Aorta (tissue), 5 donors: ENCODE measurements around the gene NEK6. TPM values are rescaled to one million over a fixed set of nuclear protein-coding genes. Genes with fewer than 3 reads are reported as not detected.

Experiments used
- ATAC-seq: fragments of 200-7000 bp; cut with Tn5 transposase; one replicate; pipeline ENCODE4 v1.9.1; 2022; ENCODE audit warnings: moderate library complexity; ENCODE audit not compliant: low FRiP score
- DNase-seq, 2 donors: peaks; one replicate each; pipeline ENCODE4 v3.0.0-alpha.2; 2020
- H3K27ac ChIP-seq, 2 donors: one replicate each; pipeline ENCODE4 v1.5.1; 2013; ENCODE audit warnings: low read length in 2 of 2, mild to moderate bottlenecking in 2 of 2, moderate library complexity in 2 of 2, control low read depth in 1 of 2, inconsistent platforms in 1 of 2, low read depth in 1 of 2
- H3K27me3 ChIP-seq, 2 donors: one replicate each; pipeline ENCODE4 v1.6.1; 2013; ENCODE audit warnings: control low read depth in 1 of 2, low read length in 1 of 2, mild to moderate bottlenecking in 1 of 2, moderate library complexity in 1 of 2; ENCODE audit not compliant: insufficient read depth in 2 of 2, control insufficient read depth in 1 of 2
- H3K36me3 ChIP-seq, 2 donors: one replicate each; pipeline ENCODE4 v1.6.1; 2013; ENCODE audit warnings: control low read depth in 1 of 2, low read length in 1 of 2, mild to moderate bottlenecking in 1 of 2; ENCODE audit not compliant: insufficient read depth in 2 of 2, control insufficient read depth in 1 of 2
- H3K4me1 ChIP-seq, 2 donors: one replicate each; pipeline ENCODE4 v1.6.1; 2013; ENCODE audit warnings: low read length in 2 of 2, control low read depth in 1 of 2, mild to moderate bottlenecking in 1 of 2, moderate library complexity in 1 of 2; ENCODE audit not compliant: insufficient read depth in 2 of 2, control insufficient read depth in 1 of 2
- H3K4me3 ChIP-seq, 2 donors: one replicate each; pipeline ENCODE4 v1.5.1; 2013; ENCODE audit warnings: low read length in 2 of 2, control low read depth in 1 of 2, mild to moderate bottlenecking in 1 of 2
- H3K9me3 ChIP-seq: one replicate; pipeline ENCODE4 v1.6.1; 2013; ENCODE audit warnings: mild to moderate bottlenecking, low read length; ENCODE audit not compliant: control insufficient read depth
- WGBS, 2 donors: extraction: QIAGEN DNeasy Blood & Tissue Kit; methylation state at CpG; one replicate each; pipeline ENCODE4 v1.1.7; 2013; 5-methylcytosine and 5-hydroxymethylcytosine counted together
- intact Hi-C, 2 donors: fragments of 100-400 bp; cut with DNase I; formaldehyde crosslinking; loops; one replicate each; pipeline versions ENCODE4 v1.14.2 to v1.15.0; 2022
- polyA plus RNA-seq, 2 donors: library from polyadenylated mRNA; stranded (reverse); fragments of 200-250 nt; gene quantifications; one replicate each; pipeline ENCODE4 v1.2.3, GENCODE V29; 2013
- total RNA-seq, 2 donors: library from RNA; stranded (reverse); fragmentation: NEBNext Ultra II Directional; extraction: Animal tissue kit (Norgen Biotek cat#: 25700); gene quantifications; one replicate each; pipeline ENCODE4 v1.2.1, GENCODE V29; 2021
- donor health status: healthy with polysubstance abuse.
- donor health status: Bipolar disorder and iron deficiency.
- donor health status: DM: no; HTN: no; CAD: no.
- donor health status: DM: no; HTN: no; CAD: no.
- donor health status: DM: yes; HTN: yes; CAD: no.

The NEK6 gene
- total and polyA plus RNA-seq, 4 donors: 8.2 to 72.8 (median 37.0) TPM

GRCh38 chr9:124268661-124269060 lies 10.9 kb downstream of the NEK6 start:
- ATAC-seq (no peak), DNase-seq (no peak)
- no peaks in the 10 kb centered on the region for H3K9me3 ChIP-seq
- no peak overlapping the region for H3K27ac ChIP-seq
- intact Hi-C loops: no loop called here
- H3K4me3 ChIP-seq: no peak overlapping the region
- H3K36me3 ChIP-seq: no peaks in the 10 kb centered on the region
- H3K4me1 ChIP-seq: peaks cover 7 to 8% of the 10 kb centered on the region in 2 donors
- 90% methylated on average over 13 of the region's 13 CpGs for WGBS, 2 donors
- H3K27me3 ChIP-seq: no peaks in the 10 kb centered on the region

GRCh38 chr9:124269556-124269955 lies 11.8 kb downstream of the NEK6 start:
- H3K27me3 ChIP-seq: no peaks in the 10 kb centered on the region
- intact Hi-C loops: no loop called here
- no peak overlapping the region for H3K4me3 ChIP-seq
- DNase-seq: no peak
- no peaks in the 10 kb centered on the region for H3K36me3 ChIP-seq
- no peaks in the 10 kb centered on the region for H3K9me3 ChIP-seq
- no peak overlapping the region for H3K27ac ChIP-seq
- no peak for ATAC-seq
- WGBS, 2 donors: 95 to 96% methylated on average over 6 of the region's 6 CpGs
- H3K4me1 ChIP-seq: peaks cover 7 to 8% of the 10 kb centered on the region in 2 donors

- WGBS, 2 donors: 19% methylated on average over 14 of the region's 14 CpGs
- H3K9me3 ChIP-seq: no peaks in the 10 kb centered on the region
- H3K4me3 ChIP-seq: no peak overlapping the region
- ATAC-seq (peak; percentile 52), DNase-seq (peak; percentile 86 to 87)
- H3K4me1 ChIP-seq: peaks cover 7 to 8% of the 10 kb centered on the region in 2 donors
- H3K27me3 ChIP-seq: no peaks in the 10 kb centered on the region
- H3K36me3 ChIP-seq: no peaks in the 10 kb centered on the region
- intact Hi-C loops: loop anchor here in 1 of 2 donors (10.0 kb wide), 1 partner anchor 536 kb away; no protein-coding TSS in a partner anchor
- peak overlapping the region in 1 of 2 donors; percentile 57 for H3K27ac ChIP-seq
These were observed 13.0 kb downstream of the NEK6 start for GRCh38 chr9:124270504-124271335.

GRCh38 chr9:124271660-124272059 lies 13.9 kb downstream of the NEK6 start:
- no peaks in the 10 kb centered on the region for H3K27me3 ChIP-seq
- ATAC-seq (no peak), DNase-seq (no peak)
- peaks cover 3 to 6% of the 10 kb centered on the region in 2 donors for H3K4me1 ChIP-seq
- H3K9me3 ChIP-seq: no peaks in the 10 kb centered on the region
- H3K27ac ChIP-seq: peak overlapping the region in 1 of 2 donors; percentile 57
- no peaks in the 10 kb centered on the region for H3K36me3 ChIP-seq
- intact Hi-C loops: loop anchor here in 1 of 2 donors (10.0 kb wide), 1 partner anchor 537 kb away; no protein-coding TSS in a partner anchor
- no peak overlapping the region for H3K4me3 ChIP-seq
- 22 to 33% methylated on average over 7 of the region's 7 CpGs for WGBS, 2 donors

GRCh38 chr9:124272118-124272517 lies 14.4 kb downstream of the NEK6 start:
- intact Hi-C loops: loop anchor here in 1 of 2 donors (10.0 kb wide), 1 partner anchor 537 kb away; no protein-coding TSS in a partner anchor
- WGBS, 2 donors: 50 to 66% methylated on average over 7 of the region's 7 CpGs
- ATAC-seq: no peak
- no peaks in the 10 kb centered on the region for H3K27me3 ChIP-seq
- H3K4me1 ChIP-seq: peaks cover 0 to 3% of the 10 kb centered on the region in 2 donors
- no peaks in the 10 kb centered on the region for H3K9me3 ChIP-seq
- DNase-seq: no peak
- peak overlapping the region in 1 of 2 donors; percentile 57 for H3K27ac ChIP-seq
- H3K4me3 ChIP-seq: no peak overlapping the region
- no peaks in the 10 kb centered on the region for H3K36me3 ChIP-seq

GRCh38 chr9:124272979-124273378 lies 15.2 kb downstream of the NEK6 start:
- 46 to 48% methylated on average over 9 of the region's 9 CpGs for WGBS, 2 donors
- peak overlapping the region; percentile 35 to 59 for H3K27ac ChIP-seq
- ATAC-seq (no peak), DNase-seq (no peak)
- H3K36me3 ChIP-seq: no peaks in the 10 kb centered on the region
- intact Hi-C loops: loop anchor here in 1 of 2 donors (10.0 kb wide), 1 partner anchor 538 kb away; no protein-coding TSS in a partner anchor
- H3K27me3 ChIP-seq: no peaks in the 10 kb centered on the region
- no peak overlapping the region for H3K4me3 ChIP-seq
- H3K9me3 ChIP-seq: no peaks in the 10 kb centered on the region
- H3K4me1 ChIP-seq: peaks cover 0 to 3% of the 10 kb centered on the region in 2 donors

GRCh38 chr9:124273427-124274160 lies 15.8 kb downstream of the NEK6 start:
- no peaks in the 10 kb centered on the region for H3K27me3 ChIP-seq
- H3K27ac ChIP-seq: peak overlapping the region; percentile 35 to 59
- H3K4me1 ChIP-seq: peaks cover 0 to 3% of the 10 kb centered on the region in 2 donors
- no peaks in the 10 kb centered on the region for H3K36me3 ChIP-seq
- no peaks in the 10 kb centered on the region for H3K9me3 ChIP-seq
- intact Hi-C loops: loop anchor here in 1 of 2 donors (10.0 kb wide), 1 partner anchor 539 kb away; no protein-coding TSS in a partner anchor
- no peak overlapping the region for H3K4me3 ChIP-seq
- WGBS, 2 donors: 17 to 24% methylated on average over 21 of the region's 21 CpGs
- ATAC-seq (no peak), DNase-seq (no peak)

- Histone ChIP-seq H3K27me3 (no peaks in the 10 kb centered on the region), H3K4me3 (no peak overlapping the region), H3K4me1 (peaks cover 0 to 3% of the 10 kb centered on the region in 2 donors), H3K9me3 (no peaks in the 10 kb centered on the region), H3K36me3 (no peaks in the 10 kb centered on the region), H3K27ac (peak overlapping the region in 1 of 2 donors; percentile 35)
- 91 to 93% methylated on average over 6 of the region's 6 CpGs for WGBS, 2 donors
- intact Hi-C loops: loop anchor here in 1 of 2 donors (10.0 kb wide), 1 partner anchor 539 kb away; no protein-coding TSS in a partner anchor
- ATAC-seq (no peak), DNase-seq (no peak)
These were observed 16.5 kb downstream of the NEK6 start for GRCh38 chr9:124274226-124274625.
